Activated CD4-positive, alpha-beta T cell treated with anti-CD3 and anti-CD28 coated beads for 24 hours (primary cell): ENCODE measurements around the gene TBC1D1.

Experiments used
- DNase-seq, 2 donors: peaks; one replicate each; pipeline ENCODE4 v3.0.0-alpha.2; 2020; ENCODE audit warnings: low read depth in 2 of 2

TBC1D1 gene

GRCh38 chr4:38056011-38056685 is 165.3 kb downstream of the TBC1D1 start:
- no peak for DNase-seq

- DNase-seq = no peak
Observed at GRCh38 chr4:38058151-38058550, 167.3 kb downstream of the TBC1D1 start.

GRCh38 chr4:38060829-38061431 is 170.0 kb downstream of the TBC1D1 start:
- no peak for DNase-seq

GRCh38 chr4:38062088-38062775 is 171.3 kb downstream of the TBC1D1 start:
- DNase-seq = peak; percentile 50 to 55

GRCh38 chr4:38062776-38063097 is 171.9 kb downstream of the TBC1D1 start:
- DNase-seq = no peak

GRCh38 chr4:38065176-38065575 is 174.3 kb downstream of the TBC1D1 start:
- no peak for DNase-seq

- DNase-seq = no peak
Observed at GRCh38 chr4:38065900-38066299, 175.0 kb downstream of the TBC1D1 start.

- DNase-seq = no peak
Observed at GRCh38 chr4:38067499-38067898, 176.6 kb downstream of the TBC1D1 start.

- DNase-seq = no peak
Observed at GRCh38 chr4:38068107-38068506, 177.2 kb downstream of the TBC1D1 start.

GRCh38 chr4:38069271-38069760 is 178.4 kb downstream of the TBC1D1 start:
- no peak for DNase-seq

GRCh38 chr4:38071801-38072431 is 181.0 kb downstream of the TBC1D1 start:
- DNase-seq = no peak

- no peak for DNase-seq
Observed at GRCh38 chr4:38072578-38072977, 181.7 kb downstream of the TBC1D1 start.

- no peak for DNase-seq
Observed at GRCh38 chr4:38073596-38074234, 182.8 kb downstream of the TBC1D1 start.

GRCh38 chr4:38075370-38076152 is 184.7 kb downstream of the TBC1D1 start:
- DNase-seq = no peak

- DNase-seq = no peak
Observed at GRCh38 chr4:38076153-38076669, 185.3 kb downstream of the TBC1D1 start.

- no peak for DNase-seq
Observed at GRCh38 chr4:38077791-38078489, 187.1 kb downstream of the TBC1D1 start.

GRCh38 chr4:38078590-38079421 is 187.9 kb downstream of the TBC1D1 start:
- no peak for DNase-seq

GRCh38 chr4:38080061-38080974 is 189.4 kb downstream of the TBC1D1 start:
- no peak for DNase-seq
